ENCODE measurements around the gene TET3. TPM values are rescaled to one million over a fixed set of nuclear protein-coding genes. Genes with fewer than 3 reads are reported as not detected.

TET3 gene
- total and polyA plus RNA-seq, 2 of the 8 experiments (the other 6 are each of a cell fraction or from before 2014, with no cell fraction given), result 4.5 to 21.1 TPM

DNA sequence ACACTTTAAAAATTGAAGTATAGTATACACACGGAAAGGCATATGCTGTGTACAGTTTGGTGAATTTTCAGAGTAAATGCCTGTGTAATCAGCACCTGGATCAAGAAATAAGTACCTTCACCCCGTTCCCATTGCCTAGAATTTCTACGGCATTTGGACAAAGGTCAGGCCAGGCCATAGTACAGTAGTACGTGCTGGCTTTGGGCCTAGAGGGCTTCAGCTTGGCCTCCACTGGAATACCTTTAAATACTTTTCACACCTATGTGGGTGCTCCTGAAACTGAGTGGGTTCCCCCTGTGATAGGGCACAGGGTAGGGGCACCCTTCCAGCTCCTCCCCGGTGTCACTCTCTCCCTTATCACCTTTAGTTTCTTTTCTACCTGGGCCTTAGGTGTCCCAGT lies 26.5 kb downstream of the TET3 start (continued):
- TF ChIP-seq, protein P1, sequence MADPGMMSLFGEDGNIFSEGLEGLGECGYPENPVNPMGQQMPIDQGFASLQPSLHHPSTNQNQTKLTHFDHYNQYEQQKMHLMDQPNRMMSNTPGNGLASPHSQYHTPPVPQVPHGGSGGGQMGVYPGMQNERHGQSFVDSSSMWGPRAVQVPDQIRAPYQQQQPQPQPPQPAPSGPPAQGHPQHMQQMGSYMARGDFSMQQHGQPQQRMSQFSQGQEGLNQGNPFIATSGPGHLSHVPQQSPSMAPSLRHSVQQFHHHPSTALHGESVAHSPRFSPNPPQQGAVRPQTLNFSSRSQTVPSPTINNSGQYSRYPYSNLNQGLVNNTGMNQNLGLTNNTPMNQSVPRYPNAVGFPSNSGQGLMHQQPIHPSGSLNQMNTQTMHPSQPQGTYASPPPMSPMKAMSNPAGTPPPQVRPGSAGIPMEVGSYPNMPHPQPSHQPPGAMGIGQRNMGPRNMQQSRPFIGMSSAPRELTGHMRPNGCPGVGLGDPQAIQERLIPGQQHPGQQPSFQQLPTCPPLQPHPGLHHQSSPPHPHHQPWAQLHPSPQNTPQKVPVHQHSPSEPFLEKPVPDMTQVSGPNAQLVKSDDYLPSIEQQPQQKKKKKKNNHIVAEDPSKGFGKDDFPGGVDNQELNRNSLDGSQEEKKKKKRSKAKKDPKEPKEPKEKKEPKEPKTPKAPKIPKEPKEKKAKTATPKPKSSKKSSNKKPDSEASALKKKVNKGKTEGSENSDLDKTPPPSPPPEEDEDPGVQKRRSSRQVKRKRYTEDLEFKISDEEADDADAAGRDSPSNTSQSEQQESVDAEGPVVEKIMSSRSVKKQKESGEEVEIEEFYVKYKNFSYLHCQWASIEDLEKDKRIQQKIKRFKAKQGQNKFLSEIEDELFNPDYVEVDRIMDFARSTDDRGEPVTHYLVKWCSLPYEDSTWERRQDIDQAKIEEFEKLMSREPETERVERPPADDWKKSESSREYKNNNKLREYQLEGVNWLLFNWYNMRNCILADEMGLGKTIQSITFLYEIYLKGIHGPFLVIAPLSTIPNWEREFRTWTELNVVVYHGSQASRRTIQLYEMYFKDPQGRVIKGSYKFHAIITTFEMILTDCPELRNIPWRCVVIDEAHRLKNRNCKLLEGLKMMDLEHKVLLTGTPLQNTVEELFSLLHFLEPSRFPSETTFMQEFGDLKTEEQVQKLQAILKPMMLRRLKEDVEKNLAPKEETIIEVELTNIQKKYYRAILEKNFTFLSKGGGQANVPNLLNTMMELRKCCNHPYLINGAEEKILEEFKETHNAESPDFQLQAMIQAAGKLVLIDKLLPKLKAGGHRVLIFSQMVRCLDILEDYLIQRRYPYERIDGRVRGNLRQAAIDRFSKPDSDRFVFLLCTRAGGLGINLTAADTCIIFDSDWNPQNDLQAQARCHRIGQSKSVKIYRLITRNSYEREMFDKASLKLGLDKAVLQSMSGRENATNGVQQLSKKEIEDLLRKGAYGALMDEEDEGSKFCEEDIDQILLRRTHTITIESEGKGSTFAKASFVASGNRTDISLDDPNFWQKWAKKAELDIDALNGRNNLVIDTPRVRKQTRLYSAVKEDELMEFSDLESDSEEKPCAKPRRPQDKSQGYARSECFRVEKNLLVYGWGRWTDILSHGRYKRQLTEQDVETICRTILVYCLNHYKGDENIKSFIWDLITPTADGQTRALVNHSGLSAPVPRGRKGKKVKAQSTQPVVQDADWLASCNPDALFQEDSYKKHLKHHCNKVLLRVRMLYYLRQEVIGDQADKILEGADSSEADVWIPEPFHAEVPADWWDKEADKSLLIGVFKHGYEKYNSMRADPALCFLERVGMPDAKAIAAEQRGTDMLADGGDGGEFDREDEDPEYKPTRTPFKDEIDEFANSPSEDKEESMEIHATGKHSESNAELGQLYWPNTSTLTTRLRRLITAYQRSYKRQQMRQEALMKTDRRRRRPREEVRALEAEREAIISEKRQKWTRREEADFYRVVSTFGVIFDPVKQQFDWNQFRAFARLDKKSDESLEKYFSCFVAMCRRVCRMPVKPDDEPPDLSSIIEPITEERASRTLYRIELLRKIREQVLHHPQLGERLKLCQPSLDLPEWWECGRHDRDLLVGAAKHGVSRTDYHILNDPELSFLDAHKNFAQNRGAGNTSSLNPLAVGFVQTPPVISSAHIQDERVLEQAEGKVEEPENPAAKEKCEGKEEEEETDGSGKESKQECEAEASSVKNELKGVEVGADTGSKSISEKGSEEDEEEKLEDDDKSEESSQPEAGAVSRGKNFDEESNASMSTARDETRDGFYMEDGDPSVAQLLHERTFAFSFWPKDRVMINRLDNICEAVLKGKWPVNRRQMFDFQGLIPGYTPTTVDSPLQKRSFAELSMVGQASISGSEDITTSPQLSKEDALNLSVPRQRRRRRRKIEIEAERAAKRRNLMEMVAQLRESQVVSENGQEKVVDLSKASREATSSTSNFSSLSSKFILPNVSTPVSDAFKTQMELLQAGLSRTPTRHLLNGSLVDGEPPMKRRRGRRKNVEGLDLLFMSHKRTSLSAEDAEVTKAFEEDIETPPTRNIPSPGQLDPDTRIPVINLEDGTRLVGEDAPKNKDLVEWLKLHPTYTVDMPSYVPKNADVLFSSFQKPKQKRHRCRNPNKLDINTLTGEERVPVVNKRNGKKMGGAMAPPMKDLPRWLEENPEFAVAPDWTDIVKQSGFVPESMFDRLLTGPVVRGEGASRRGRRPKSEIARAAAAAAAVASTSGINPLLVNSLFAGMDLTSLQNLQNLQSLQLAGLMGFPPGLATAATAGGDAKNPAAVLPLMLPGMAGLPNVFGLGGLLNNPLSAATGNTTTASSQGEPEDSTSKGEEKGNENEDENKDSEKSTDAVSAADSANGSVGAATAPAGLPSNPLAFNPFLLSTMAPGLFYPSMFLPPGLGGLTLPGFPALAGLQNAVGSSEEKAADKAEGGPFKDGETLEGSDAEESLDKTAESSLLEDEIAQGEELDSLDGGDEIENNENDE (IDR thresholded peaks at IDR 0.05; ENCODE audit: insufficient replicate concordance, low read length), result no peak
- no peak for TF ChIP-seq ASH2L (IDR thresholded peaks at IDR 0.05; ENCODE audit: low read length)
- no peak for TF ChIP-seq POLR2AphosphoS5 (IDR thresholded peaks at IDR 0.05; ENCODE audit: low read depth, low read length)
- no peak for TF ChIP-seq RXRA (IDR thresholded peaks at IDR 0.05; ENCODE audit: insufficient read depth, low read depth, low read length)
- TF ChIP-seq CTBP2 (IDR thresholded peaks at IDR 0.05; ENCODE audit: borderline replicate concordance, insufficient read depth, insufficient read length, low read length), result no peak
- TF ChIP-seq, protein P2, sequence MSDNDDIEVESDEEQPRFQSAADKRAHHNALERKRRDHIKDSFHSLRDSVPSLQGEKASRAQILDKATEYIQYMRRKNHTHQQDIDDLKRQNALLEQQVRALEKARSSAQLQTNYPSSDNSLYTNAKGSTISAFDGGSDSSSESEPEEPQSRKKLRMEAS (IDR thresholded peaks at IDR 0.05), result no peak

Data from H1 (cell line).